ENCODE data around the gene TSPAN12.
"Not testable (repeated sequence)": the region's sequence is repeated elsewhere in the genome, so short reads cannot be mapped to it uniquely, and the experiment has no call there.

Gene TSPAN12

GRCh38 chr7:120780451-120780850 lies 77.5 kb downstream of the TSPAN12 start:
- H3K4me3 Mint-ChIP-seq; H3K4me1 Mint-ChIP-seq (ENCODE audit: low read depth); H3K27me3 Mint-ChIP-seq; H3K36me3 Mint-ChIP-seq (ENCODE audit: low read depth); DNase-seq; H3K27ac Mint-ChIP-seq; H3K9me3 Mint-ChIP-seq: not testable (repeated sequence)

DNA sequence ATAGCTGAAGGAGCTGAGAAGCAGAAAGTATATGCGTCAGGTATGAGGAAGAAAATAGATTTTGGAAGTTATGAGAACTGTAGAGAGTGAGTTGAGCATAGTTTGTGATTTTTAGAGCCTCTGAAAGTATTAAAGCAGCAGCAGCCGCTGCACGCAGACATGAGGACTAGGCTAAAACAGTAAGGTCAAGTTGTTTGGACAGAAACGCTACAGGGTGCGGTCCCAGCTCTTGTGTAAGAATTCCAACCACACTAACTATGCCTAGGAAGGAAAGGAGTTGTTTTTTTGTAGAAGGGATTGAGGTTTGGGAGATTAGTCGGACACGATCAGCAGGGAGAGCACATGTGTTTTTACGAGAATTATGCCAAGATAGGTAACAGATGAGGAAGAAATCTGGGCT lies 78.9 kb downstream of the TSPAN12 start:
- not testable (repeated sequence) for H3K4me1 Mint-ChIP-seq (ENCODE audit: low read depth); H3K36me3 Mint-ChIP-seq (ENCODE audit: low read depth); H3K9me3 Mint-ChIP-seq; DNase-seq; H3K27ac Mint-ChIP-seq; H3K27me3 Mint-ChIP-seq; H3K4me3 Mint-ChIP-seq

- Mint-ChIP-seq H3K9me3 (no peaks in the 10 kb centered on the region), H3K27ac (no peak overlapping the region)
These were observed 82.2 kb downstream of the TSPAN12 start for GRCh38 chr7:120775755-120776154.

GRCh38 chr7:120774481-120774880 lies 83.5 kb downstream of the TSPAN12 start:
- Mint-ChIP-seq H3K27ac (no peak overlapping the region), H3K9me3 (no peaks in the 10 kb centered on the region), H3K4me3 (no peak overlapping the region), H3K27me3 (peaks cover 3% of the 10 kb centered on the region), H3K4me1 (ENCODE audit: low read depth) (no peaks in the 10 kb centered on the region), H3K36me3 (ENCODE audit: low read depth) (no peaks in the 10 kb centered on the region)
- no peak for DNase-seq

More at GRCh38 chr7:120775755-120776154, 82.2 kb downstream of the TSPAN12 start:
- Mint-ChIP-seq H3K36me3 (ENCODE audit: low read depth) (no peaks in the 10 kb centered on the region), H3K27me3 (peaks cover 3% of the 10 kb centered on the region), H3K4me3 (no peak overlapping the region), H3K4me1 (ENCODE audit: low read depth) (no peaks in the 10 kb centered on the region)
- no peak for DNase-seq

GRCh38 chr7:120770206-120770605 lies 87.7 kb downstream of the TSPAN12 start:
- Mint-ChIP-seq H3K36me3 (ENCODE audit: low read depth) (no peaks in the 10 kb centered on the region), H3K4me1 (ENCODE audit: low read depth) (no peaks in the 10 kb centered on the region), H3K27ac (no peak overlapping the region), H3K27me3 (peaks cover 3% of the 10 kb centered on the region), H3K4me3 (no peak overlapping the region), H3K9me3 (no peaks in the 10 kb centered on the region)
- DNase-seq: no peak

- Mint-ChIP-seq H3K27me3 (peaks cover 3% of the 10 kb centered on the region), H3K4me1 (ENCODE audit: low read depth) (no peaks in the 10 kb centered on the region), H3K4me3 (no peak overlapping the region), H3K27ac (no peak overlapping the region), H3K36me3 (ENCODE audit: low read depth) (no peaks in the 10 kb centered on the region), H3K9me3 (no peaks in the 10 kb centered on the region)
- DNase-seq: no peak
These were observed 97.1 kb downstream of the TSPAN12 start for GRCh38 chr7:120760851-120761250.

DNA sequence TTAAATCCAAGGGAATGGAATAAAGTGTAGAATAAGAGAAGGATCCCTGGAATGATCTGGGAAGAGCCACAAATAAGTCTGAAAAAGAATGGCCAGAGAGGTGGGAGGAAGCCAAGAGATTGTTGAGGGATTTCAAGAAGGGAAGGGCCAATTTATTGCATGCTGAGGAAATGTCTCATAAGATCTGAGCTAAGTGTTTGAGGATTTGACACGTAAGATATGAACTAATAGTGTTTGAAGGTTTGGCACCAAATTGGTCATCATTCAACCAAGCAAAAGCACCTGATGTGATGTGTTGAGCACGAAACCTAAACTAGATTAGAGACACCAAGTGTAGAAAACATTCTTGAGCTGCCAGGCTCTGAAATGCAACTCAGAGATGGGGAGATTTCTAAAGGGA lies 97.9 kb downstream of the TSPAN12 start:
- H3K9me3 Mint-ChIP-seq: no peaks in the 10 kb centered on the region
- no peak overlapping the region for H3K27ac Mint-ChIP-seq
- H3K27me3 Mint-ChIP-seq: peaks cover 6% of the 10 kb centered on the region
- H3K4me3 Mint-ChIP-seq: no peak overlapping the region
- DNase-seq: no peak
- no peaks in the 10 kb centered on the region for H3K36me3 Mint-ChIP-seq (ENCODE audit: low read depth)
- no peaks in the 10 kb centered on the region for H3K4me1 Mint-ChIP-seq (ENCODE audit: low read depth)

GRCh38 chr7:120743128-120743527 lies 114.8 kb downstream of the TSPAN12 start:
- DNase-seq: no peak
- Mint-ChIP-seq H3K36me3 (ENCODE audit: low read depth) (no peaks in the 10 kb centered on the region), H3K27ac (no peak overlapping the region), H3K4me3 (no peak overlapping the region), H3K9me3 (no peaks in the 10 kb centered on the region), H3K4me1 (ENCODE audit: low read depth) (no peaks in the 10 kb centered on the region), H3K27me3 (peaks cover 11% of the 10 kb centered on the region)

GRCh38 chr7:120742372-120742771 lies 115.6 kb downstream of the TSPAN12 start:
- H3K4me3 Mint-ChIP-seq: no peak overlapping the region
- H3K27me3 Mint-ChIP-seq: peaks cover 14% of the 10 kb centered on the region
- H3K9me3 Mint-ChIP-seq: no peaks in the 10 kb centered on the region
- no peak overlapping the region for H3K27ac Mint-ChIP-seq
- no peaks in the 10 kb centered on the region for H3K4me1 Mint-ChIP-seq (ENCODE audit: low read depth)
- no peak for DNase-seq
- H3K36me3 Mint-ChIP-seq (ENCODE audit: low read depth): no peaks in the 10 kb centered on the region

DNA sequence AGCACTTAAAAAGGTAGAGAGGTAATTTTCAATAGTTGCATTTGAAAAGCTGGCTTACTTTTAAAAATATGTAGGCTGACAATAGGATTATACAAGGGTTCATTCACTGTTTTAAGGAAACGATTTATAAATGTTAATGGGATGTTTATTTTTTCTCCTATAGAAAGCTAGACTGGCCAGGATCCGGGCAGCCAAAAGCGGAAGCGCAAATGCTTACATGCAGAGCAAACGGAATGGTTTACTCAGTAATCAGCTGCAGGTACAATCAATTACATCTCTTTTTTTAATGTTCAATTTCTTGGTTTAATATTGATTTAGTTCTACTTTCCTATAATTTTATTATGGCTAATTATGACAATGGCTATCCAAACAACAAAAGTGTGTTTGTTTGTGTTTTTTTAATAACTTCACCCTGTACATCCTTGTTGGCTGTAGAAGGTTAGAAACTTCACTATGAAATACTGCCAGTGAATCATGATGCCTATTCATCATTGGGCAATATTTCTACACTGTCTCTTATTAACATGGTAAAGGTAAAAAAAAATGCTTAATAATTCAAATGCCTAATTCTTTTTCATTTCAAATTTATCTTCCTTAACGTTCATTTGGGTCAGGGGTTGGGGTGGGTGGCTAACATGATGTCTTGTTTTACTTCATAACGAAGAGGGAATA lies 116.4 kb downstream of the TSPAN12 start:
- no peak for DNase-seq
- Mint-ChIP-seq H3K9me3 (no peaks in the 10 kb centered on the region), H3K36me3 (ENCODE audit: low read depth) (no peaks in the 10 kb centered on the region), H3K4me3 (no peak overlapping the region), H3K27ac (no peak overlapping the region), H3K27me3 (peaks cover 14% of the 10 kb centered on the region), H3K4me1 (ENCODE audit: low read depth) (no peaks in the 10 kb centered on the region)

- H3K27me3 Mint-ChIP-seq: peaks cover 14% of the 10 kb centered on the region
- no peaks in the 10 kb centered on the region for H3K9me3 Mint-ChIP-seq
- H3K4me1 Mint-ChIP-seq (ENCODE audit: low read depth): no peaks in the 10 kb centered on the region
- H3K27ac Mint-ChIP-seq: no peak overlapping the region
- DNase-seq: no peak
- no peaks in the 10 kb centered on the region for H3K36me3 Mint-ChIP-seq (ENCODE audit: low read depth)
- H3K4me3 Mint-ChIP-seq: no peak overlapping the region
These were observed 117.6 kb downstream of the TSPAN12 start for GRCh38 chr7:120740348-120740747.

- H3K9me3 Mint-ChIP-seq: no peaks in the 10 kb centered on the region
- no peaks in the 10 kb centered on the region for H3K36me3 Mint-ChIP-seq (ENCODE audit: low read depth)
- no peak for DNase-seq
- no peak overlapping the region for H3K27ac Mint-ChIP-seq
- H3K27me3 Mint-ChIP-seq: peaks cover 14% of the 10 kb centered on the region
- H3K4me3 Mint-ChIP-seq: no peak overlapping the region
- H3K4me1 Mint-ChIP-seq (ENCODE audit: low read depth): no peaks in the 10 kb centered on the region
These were observed 119.1 kb downstream of the TSPAN12 start for GRCh38 chr7:120738816-120739215.

Measured in activated T-cell treated with anti-CD3 and anti-CD28 coated beads, Interleukin-2, amount 50 U/mL, for 24 hours (primary cell).